H1 (cell line): ENCODE data around the gene BRI3BP. TPM values are rescaled to one million over a fixed set of nuclear protein-coding genes. Genes with fewer than 3 reads are reported as not detected.

Source experiments
- CTCF ChIA-PET: fragments of 300-600 bp; sonication (Branson Sonifier 250); formaldehyde crosslinking; loops from one replicate; lab custom pipeline; 2021; ENCODE audit not compliant: partially characterized antibody; lab: Charles Lee
- POLR2A ChIA-PET: fragments of 300-600 bp; sonication (Branson Sonifier 250); formaldehyde crosslinking; loops from one replicate; lab custom pipeline; 2021; ENCODE audit warnings: inconsistent platforms; ENCODE audit not compliant: partially characterized antibody; lab: Charles Lee
- DNase-seq, 2 experiments: peaks; one replicate each; pipeline versions ENCODE4 v3.0.0 to v3.0.0-alpha.2; 2010 to 2022; ENCODE audit warnings: low spot score in 2 of 2, low read depth in 1 of 2, mixed read lengths in 1 of 2
- FAIRE-seq: peaks from 2 replicates; lab custom pipeline; 2011; peaks lifted over from hg19 to GRCh38; lab: Jason Lieb, UNC
- H2AFZ ChIP-seq: 2 replicates; pipeline ENCODE4 v1.8.1; 2012; ENCODE audit warnings: low read length, inconsistent platforms
- H2AK5ac ChIP-seq: 2 replicates; pipeline ENCODE4 v1.6.1; 2013; ENCODE audit warnings: low read depth, low read length
- H2BK120ac ChIP-seq: replicated peaks from 2 replicates; pipeline ENCODE3; 2013; ENCODE audit warnings: low read depth, low read length, inconsistent platforms
- H2BK12ac ChIP-seq: 2 replicates; pipeline ENCODE4 v1.6.1; 2013; ENCODE audit warnings: low read depth, low read length
- H2BK15ac ChIP-seq: 2 replicates; pipeline ENCODE4 v1.6.1; 2013; ENCODE audit warnings: low read length
- H2BK20ac ChIP-seq: 2 replicates; pipeline ENCODE4 v1.6.1; 2013; ENCODE audit warnings: low read length
- H2BK5ac ChIP-seq: 2 replicates; pipeline ENCODE4 v1.6.1; 2013; ENCODE audit warnings: low read depth, low read length
- H3K14ac ChIP-seq: 2 replicates; pipeline ENCODE4 v1.6.1; 2013; ENCODE audit warnings: inconsistent platforms; ENCODE audit not compliant: insufficient read length
- H3K18ac ChIP-seq: 2 replicates; pipeline ENCODE4 v1.6.1; 2013; ENCODE audit warnings: low read length; ENCODE audit errors: extremely low read depth
- H3K23ac ChIP-seq: 2 replicates; pipeline ENCODE4 v1.6.1; 2013; ENCODE audit warnings: inconsistent platforms; ENCODE audit not compliant: insufficient read length
- H3K23me2 ChIP-seq: 2 replicates; pipeline ENCODE4 v1.6.1; 2013; ENCODE audit warnings: low read depth, low read length
- H3K27ac ChIP-seq: 2 replicates; pipeline ENCODE4 v1.6.1; 2011; ENCODE audit warnings: low read depth, low read length, inconsistent platforms
- H3K27me3 ChIP-seq, 4 experiments: replicated peaks in 1 of 4; 1 replicate in 1 of 4; 2 replicates in 3 of 4; pipeline versions ENCODE4 v1.6.1 to v1.8.1; 2011 to 2013; ENCODE audit warnings: low read length in 3 of 4, mild to moderate bottlenecking in 3 of 4, inconsistent platforms in 2 of 4, mixed read lengths in 2 of 4, moderate library complexity in 1 of 4; ENCODE audit not compliant: control insufficient read depth in 3 of 4, insufficient read depth in 3 of 4; ENCODE audit errors: extremely low read depth in 1 of 4
- H3K36me3 ChIP-seq, 4 experiments: 2 replicates each; pipeline versions ENCODE4 v1.6.1 to v1.8.1; 2011 to 2013; ENCODE audit warnings: mild to moderate bottlenecking in 4 of 4, low read length in 3 of 4, moderate library complexity in 2 of 4, control low read depth in 1 of 4, inconsistent platforms in 1 of 4; ENCODE audit not compliant: insufficient read depth in 4 of 4, control insufficient read depth in 2 of 4
- H3K4ac ChIP-seq: replicated peaks from 2 replicates; pipeline ENCODE3; 2013; ENCODE audit warnings: low read length, low read depth, mixed read lengths, inconsistent platforms; ENCODE audit not compliant: insufficient read length
- H3K4me1 ChIP-seq, 4 experiments: replicated peaks in 1 of 4; 1 replicate in 1 of 4; 2 replicates in 3 of 4; pipeline versions ENCODE4 v1.6.1 to v1.8.1; 2011 to 2013; ENCODE audit warnings: low read length in 3 of 4, inconsistent platforms in 2 of 4, mixed read lengths in 1 of 4; ENCODE audit not compliant: insufficient read depth in 4 of 4, control insufficient read depth in 3 of 4
- H3K4me2 ChIP-seq, 2 experiments: 2 replicates each; pipeline versions ENCODE4 v1.6.1 to v1.8.1; 2011 to 2013; ENCODE audit warnings: low read depth in 2 of 2, low read length in 2 of 2, control low read depth in 1 of 2, inconsistent platforms in 1 of 2, mild to moderate bottlenecking in 1 of 2; ENCODE audit not compliant: insufficient read depth in 1 of 2
- H3K4me3 ChIP-seq, 4 experiments: fragments of 200-600, 300-600 bp in 1 of 4; sonication (generic), shearing (Covaris generic), sonication (Bioruptor Twin) in 1 of 4; 2 replicates each; pipeline versions ENCODE4 v1.5.1 to v1.8.1; 2011 to 2016; ENCODE audit warnings: low read length in 4 of 4, low read depth in 3 of 4, control low read depth in 2 of 4, inconsistent platforms in 2 of 4, mild to moderate bottlenecking in 2 of 4, mixed read lengths in 1 of 4, moderate library complexity in 1 of 4; ENCODE audit not compliant: insufficient read depth in 2 of 4; ENCODE audit errors: extremely low read depth in 1 of 4
- H3K56ac ChIP-seq: replicated peaks from 2 replicates; pipeline ENCODE3; 2013; ENCODE audit warnings: low read depth, mild to moderate bottlenecking, mixed read lengths, low read length, inconsistent platforms; ENCODE audit not compliant: insufficient read length
- H3K79me1 ChIP-seq: 2 replicates; pipeline ENCODE4 v1.6.1; 2013; ENCODE audit warnings: low read depth, low read length, control low read depth
- H3K79me2 ChIP-seq, 2 experiments: 2 replicates each; pipeline versions ENCODE4 v1.6.1 to v1.8.1; 2012 to 2013; ENCODE audit warnings: low read length in 2 of 2, mild to moderate bottlenecking in 2 of 2, inconsistent platforms in 1 of 2; ENCODE audit not compliant: insufficient read depth in 2 of 2, control insufficient read depth in 1 of 2
- H3K9ac ChIP-seq, 4 experiments: replicated peaks in 1 of 4; 1 replicate in 1 of 4; 2 replicates in 3 of 4; pipeline versions ENCODE4 v1.6.1 to v1.8.1; 2011 to 2013; ENCODE audit warnings: low read depth in 3 of 4, low read length in 3 of 4, control low read depth in 2 of 4, mild to moderate bottlenecking in 2 of 4, moderate library complexity in 2 of 4, inconsistent platforms in 1 of 4; ENCODE audit errors: extremely low read depth in 1 of 4
- H3K9me3 ChIP-seq, 2 experiments: 2 replicates each; pipeline versions ENCODE4 v1.6.1 to v1.8.1; 2012 to 2013; ENCODE audit warnings: mild to moderate bottlenecking in 2 of 2, moderate library complexity in 2 of 2, control low read depth in 1 of 2, inconsistent platforms in 1 of 2, low read depth in 1 of 2, low read length in 1 of 2, mixed read lengths in 1 of 2; ENCODE audit not compliant: insufficient read depth in 2 of 2
- H4K20me1 ChIP-seq, 2 experiments: replicated peaks in 1 of 2; 2 replicates each; pipeline versions ENCODE3 to v1.8.1; 2011 to 2013; ENCODE audit warnings: inconsistent platforms in 2 of 2, low read length in 2 of 2, mild to moderate bottlenecking in 1 of 2; ENCODE audit not compliant: insufficient read depth in 2 of 2, control insufficient read depth in 1 of 2
- H4K5ac ChIP-seq: 2 replicates; pipeline ENCODE4 v1.6.1; 2013; ENCODE audit warnings: low read length, low read depth, mixed read lengths, inconsistent platforms; ENCODE audit not compliant: insufficient read length
- H4K8ac ChIP-seq: 2 replicates; pipeline ENCODE4 v1.8.0; 2013; ENCODE audit warnings: mild to moderate bottlenecking, moderate library complexity, low read length, inconsistent platforms; ENCODE audit not compliant: insufficient read depth; ENCODE audit errors: extremely low read depth
- H4K91ac ChIP-seq: replicated peaks from 2 replicates; pipeline ENCODE3; 2013; ENCODE audit warnings: low read length, mixed read lengths, inconsistent platforms; ENCODE audit not compliant: insufficient read length
- ATF3 ChIP-seq: IDR thresholded peaks from 2 replicates; pipeline ENCODE4 v1.6.1; 2011; ENCODE audit warnings: low read depth, mild to moderate bottlenecking, low read length; ENCODE audit not compliant: insufficient read depth
- BACH1 ChIP-seq: IDR thresholded peaks from 2 replicates; pipeline ENCODE4 v1.6.1; 2012; ENCODE audit warnings: low read length, improper control_type of control experiment
- CTBP2 ChIP-seq: IDR thresholded peaks from 2 replicates; pipeline ENCODE4 v1.7.0; 2011; ENCODE audit warnings: borderline replicate concordance, mild to moderate bottlenecking, moderate library complexity, mixed read lengths, low read length; ENCODE audit not compliant: insufficient read depth, insufficient read length
- E2F6 ChIP-seq: IDR thresholded peaks from 2 replicates; pipeline ENCODE4 v1.6.1; 2012; ENCODE audit warnings: inconsistent platforms
- HDAC2 ChIP-seq, 2 experiments: fragments of 300-600 bp in 1 of 2; sonication (generic) in 1 of 2; IDR thresholded peaks; 2 replicates each; pipeline ENCODE4 v1.6.1; 2011 to 2012; ENCODE audit warnings: low read depth in 2 of 2, low read length in 2 of 2, mild to moderate bottlenecking in 2 of 2, moderate library complexity in 2 of 2, borderline replicate concordance in 1 of 2, inconsistent platforms in 1 of 2
- HDAC6 ChIP-seq: IDR thresholded peaks from one replicate; pipeline ENCODE4 v1.7.1; 2012; ENCODE audit warnings: low read depth, mild to moderate bottlenecking, inconsistent platforms, low read length, moderate library complexity
- MAFK ChIP-seq: IDR thresholded peaks from 2 replicates; pipeline ENCODE4 v1.6.1; 2012; ENCODE audit warnings: low read depth, mild to moderate bottlenecking, improper control_type of control experiment, low read length
- RBBP5 ChIP-seq: IDR thresholded peaks from 2 replicates; pipeline ENCODE4 v1.7.1; 2012; ENCODE audit warnings: low read depth, mild to moderate bottlenecking, inconsistent platforms, low read length, moderate library complexity, borderline replicate concordance
- SIN3A ChIP-seq, 2 experiments: IDR thresholded peaks in 1 of 2; conservative IDR thresholded peaks in 1 of 2; 2 replicates each; pipeline ENCODE4 v1.6.1; 2011 to 2012; ENCODE audit warnings: low read length in 2 of 2, improper control_type of control experiment in 1 of 2, low read depth in 1 of 2, mild to moderate bottlenecking in 1 of 2
- SIX5 ChIP-seq: IDR thresholded peaks from 2 replicates; pipeline ENCODE4 v1.6.1; 2011; ENCODE audit warnings: mild to moderate bottlenecking, low read depth, low read length
- TAF7 ChIP-seq: optimal IDR thresholded peaks from 2 replicates; pipeline ENCODE3; 2011; ENCODE audit warnings: low read depth, mild to moderate bottlenecking, inconsistent platforms, low read length, moderate library complexity, borderline replicate concordance
- WGBS, 2 experiments: shearing (Covaris generic) in 1 of 2; methylation state at CpG; one replicate each; pipeline versions ENCODE4 v1.1.6 to v1.1.7; 2013 to 2015; ENCODE audit warnings: low lambda C conversion rate in 2 of 2, mixed read lengths in 2 of 2, inconsistent platforms in 1 of 2, low coverage in 1 of 2, missing lambda C conversion rate in 1 of 2; ENCODE audit not compliant: insufficient replicate concordance in 2 of 2, insufficient coverage in 1 of 2, insufficient read length in 1 of 2; ENCODE audit errors: extremely low coverage in 1 of 2, missing lambda C conversion rate in 1 of 2; 5-methylcytosine and 5-hydroxymethylcytosine counted together
- polyA plus RNA-seq, 7 experiments: library from polyadenylated mRNA; depleted of rRNA in 3 of 7; stranded (reverse) in 5 of 7; unstranded in 2 of 7; fragments of >200 nt in 5 of 7; fragments of 200-250 nt in 2 of 7; gene quantifications; 1 replicate in 5 of 7; 2 replicates in 1 of 7; 4 replicates in 1 of 7; pipeline versions ENCODE4 v1.2.1 to v1.2.3, GENCODE V29; 2011 to 2013; ENCODE audit warnings: missing spikeins in 2 of 7, mixed read lengths in 2 of 7
- total RNA-seq: library from RNA; stranded (reverse); fragmentation: NEBNext Ultra II Directional; extraction: Animal tissue kit (Norgen Biotek cat#: 25700); gene quantifications from 2 replicates; pipeline ENCODE4 v1.2.1, GENCODE V29; 2021

The BRI3BP gene
- total and polyA plus RNA-seq, 2 of the 8 experiments (the other 6 are each of a cell fraction or from before 2014, with no cell fraction given) = 5.4 to 14.2 TPM

- no peak for FAIRE-seq
- no peak overlapping the region for H3K23ac ChIP-seq
- CTCF ChIA-PET = interaction anchor here (1.1 to 2.1 kb wide), 5 partner anchors 8 to 56 kb away, joined by 3 to 7 read pairs (median 4); no protein-coding TSS in a partner anchor
- H4K8ac ChIP-seq = no peak overlapping the region
- H2BK120ac ChIP-seq = no peak overlapping the region
- H3K18ac ChIP-seq = no peak overlapping the region
- H3K4me1 ChIP-seq = no peaks in the 10 kb centered on the region
- no peaks in the 10 kb centered on the region for H3K9me3 ChIP-seq
- H2BK12ac ChIP-seq = no peak overlapping the region
- peaks cover 0 to 10% of the 10 kb centered on the region in 2 experiments; a peak in 2 of 4 replicates for H3K79me2 ChIP-seq
- H2BK15ac ChIP-seq = no peak overlapping the region
- no peak overlapping the region for H2BK20ac ChIP-seq
- H4K20me1 ChIP-seq = peaks cover 2 to 10% of the 10 kb centered on the region in 2 experiments
- no peak overlapping the region for H3K4ac ChIP-seq
- H2AK5ac ChIP-seq = no peak overlapping the region
- no peak overlapping the region for H3K9ac ChIP-seq
- no peak overlapping the region for H3K4me3 ChIP-seq
- no peak overlapping the region for H2AFZ ChIP-seq
- H2BK5ac ChIP-seq = no peak overlapping the region
- H3K4me2 ChIP-seq = no peak overlapping the region
- no peak overlapping the region for H3K56ac ChIP-seq
- no peak overlapping the region for H4K5ac ChIP-seq
- H3K79me1 ChIP-seq = peaks cover 3% of the 10 kb centered on the region
- H4K91ac ChIP-seq = no peak overlapping the region
- WGBS, 2 experiments = 96% methylated on average over 5 of the region's 5 CpGs; no CpG with 5 or more reads in 1 of the 2 experiments
- no peaks in the 10 kb centered on the region for H3K27me3 ChIP-seq
- no peak overlapping the region for H3K14ac ChIP-seq
- H3K36me3 ChIP-seq = peaks cover 0 to 27% (median 12%) of the 10 kb centered on the region in 4 experiments; a peak in 4 of 8 replicates
- H3K23me2 ChIP-seq = no peaks in the 10 kb centered on the region
- POLR2A ChIA-PET = interaction anchor here (1.8 kb wide), 1 partner anchor 20 kb away, joined by 3 read pairs; no protein-coding TSS in a partner anchor
- H3K27ac ChIP-seq = no peak overlapping the region
- DNase-seq = no peak
- TF ChIP-seq ATF3 = no peak
- no peak for TF ChIP-seq SIN3A (conservative IDR thresholded peaks at IDR 0.05 in 1 of 2, IDR thresholded peaks at IDR 0.05 in 1 of 2; ENCODE audit: low read depth in 1 of 2, low read length in 2 of 2)
- TF ChIP-seq HDAC2 (IDR thresholded peaks at IDR 0.05; ENCODE audit: borderline replicate concordance in 1 of 2, low read depth in 2 of 2, low read length in 2 of 2) = no peak
- no peak for TF ChIP-seq HDAC6
- no peak for TF ChIP-seq SIX5
- TF ChIP-seq CTBP2 = no peak
- no peak for TF ChIP-seq TAF7
- TF ChIP-seq BACH1 = no peak
- TF ChIP-seq MAFK = no peak
- TF ChIP-seq E2F6 = no peak
- no peak for TF ChIP-seq RBBP5
Measured at GRCh38 chr12:125014526-125014925, 21.1 kb downstream of the BRI3BP start.
